Measurements from ENCODE around the gene RIPPLY2.
"Not testable (repeated sequence)": the region's sequence is repeated elsewhere in the genome, so short reads cannot be mapped to it uniquely, and the experiment has no call there.

The RIPPLY2 gene, protein sequence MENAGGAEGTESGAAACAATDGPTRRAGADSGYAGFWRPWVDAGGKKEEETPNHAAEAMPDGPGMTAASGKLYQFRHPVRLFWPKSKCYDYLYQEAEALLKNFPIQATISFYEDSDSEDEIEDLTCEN

DNA sequence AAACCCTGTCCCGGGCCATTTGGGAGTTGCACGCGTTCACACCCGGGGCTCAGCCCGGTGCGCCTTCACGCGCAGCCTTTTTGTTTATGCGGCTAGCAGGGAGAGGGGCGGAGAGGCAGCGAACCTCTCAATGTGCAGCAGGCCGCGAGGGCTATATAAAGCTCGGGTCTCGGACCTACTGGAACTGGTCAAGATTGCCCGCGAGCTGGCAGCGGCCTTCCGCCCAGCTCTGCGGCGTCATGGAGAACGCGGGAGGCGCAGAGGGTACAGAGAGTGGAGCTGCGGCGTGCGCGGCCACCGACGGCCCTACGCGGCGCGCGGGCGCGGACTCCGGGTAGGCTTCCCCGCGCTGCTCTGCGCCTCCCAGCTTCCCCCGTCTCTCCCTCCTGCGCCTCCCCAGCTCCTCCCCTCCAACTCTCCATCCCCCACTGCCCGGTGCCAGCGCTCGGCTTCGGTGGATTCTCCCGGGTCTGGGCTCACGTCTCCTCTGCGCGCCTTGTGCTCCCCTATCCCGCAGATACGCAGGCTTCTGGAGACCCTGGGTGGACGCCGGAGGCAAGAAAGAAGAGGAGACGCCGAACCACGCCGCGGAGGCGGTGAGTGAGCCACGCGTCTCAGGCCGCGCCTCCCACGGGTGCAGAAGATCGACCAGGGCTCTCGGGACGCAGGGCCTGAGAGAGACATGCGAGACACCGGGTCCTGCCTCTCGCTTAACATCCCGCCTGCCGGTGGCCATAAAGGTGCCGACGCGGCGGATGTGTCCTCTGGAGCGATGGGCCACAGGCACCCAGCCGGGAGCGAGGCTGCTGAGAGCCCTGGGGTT lies at the start of gene RIPPLY2:
Gene RIPPLY2 (plus strand): TSS at position 183 of the 823 bp plus-strand sequence. CDS start 57 bp downstream, at position 240.
- DNase-seq, result peak; percentile 68

DNA sequence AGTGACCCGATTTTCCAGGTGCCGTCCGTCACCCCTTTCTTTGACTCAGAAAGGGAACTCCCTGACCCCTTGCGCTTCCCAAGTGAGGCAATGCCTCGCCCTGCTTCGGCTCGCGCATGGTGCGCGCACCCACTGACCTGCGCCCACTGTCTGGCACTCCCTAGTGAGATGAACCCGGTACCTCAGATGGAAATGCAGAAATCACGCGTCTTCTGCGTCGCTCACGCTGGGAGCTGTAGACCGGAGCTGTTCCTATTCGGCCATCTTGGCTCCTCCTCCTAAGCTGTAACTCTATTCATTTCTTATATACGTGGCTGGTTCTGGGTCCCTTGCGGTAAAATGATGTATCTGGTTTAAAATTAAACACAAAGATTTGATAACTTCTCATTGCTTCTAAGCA lies 49.7 kb upstream of the RIPPLY2 start:
- DNase-seq, result not testable (repeated sequence)

DNA sequence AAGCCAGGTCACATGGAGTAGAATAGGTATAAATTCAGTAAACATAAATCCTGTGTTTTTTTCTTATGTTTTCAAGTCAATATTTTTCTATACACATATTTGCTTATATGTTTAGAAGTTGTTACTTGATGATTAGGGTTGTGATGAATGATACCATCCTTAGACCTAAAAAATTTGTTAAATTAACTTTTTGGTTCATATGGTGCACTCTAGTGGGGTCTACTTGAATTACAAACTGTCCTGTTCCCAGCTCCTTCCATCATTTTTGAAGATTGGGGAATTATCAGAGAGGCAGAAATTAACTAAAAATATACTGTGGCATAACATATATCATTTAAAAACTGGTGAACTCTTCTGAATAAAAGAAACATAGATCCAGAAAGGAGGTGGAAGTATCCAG lies 48.3 kb upstream of the RIPPLY2 start:
- no peak for DNase-seq

DNA sequence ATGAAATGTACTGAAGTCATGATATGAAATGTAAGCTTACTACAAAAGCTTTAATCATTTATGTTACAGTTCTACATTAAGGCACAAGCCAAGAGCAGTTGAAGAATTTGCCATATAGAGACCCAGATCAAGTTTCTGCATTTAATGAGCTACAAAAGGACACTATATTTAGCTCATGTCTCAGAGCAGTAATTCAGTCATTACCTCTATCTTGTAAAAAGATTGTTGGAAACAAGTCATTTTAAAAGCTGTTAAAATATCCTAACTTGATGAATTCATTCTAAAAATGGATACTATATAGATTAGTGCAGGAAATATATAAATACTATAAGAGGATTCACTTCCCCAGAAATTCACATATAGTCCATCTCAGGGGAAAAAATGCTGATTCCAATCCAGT lies 45.2 kb upstream of the RIPPLY2 start:
- no peak for DNase-seq

DNA sequence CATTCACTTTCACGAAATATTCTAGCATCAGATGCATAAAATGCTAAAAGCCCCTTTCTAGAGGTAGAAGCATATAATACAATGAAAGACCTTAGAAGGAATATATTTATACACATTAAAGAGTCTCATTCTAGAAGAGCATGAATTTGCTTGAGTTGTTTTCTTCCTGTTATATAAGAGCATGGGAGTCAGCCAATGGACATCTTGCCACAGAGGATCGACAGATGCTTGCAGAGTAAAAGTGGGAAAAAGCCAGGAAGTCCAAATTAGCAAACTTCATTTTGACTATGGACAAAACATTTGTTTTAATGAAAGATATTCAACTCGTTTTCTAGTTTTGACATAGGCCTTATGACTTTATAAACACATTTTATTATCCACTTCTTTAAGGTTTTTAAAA lies 44.2 kb upstream of the RIPPLY2 start:
- DNase-seq, result no peak

DNA sequence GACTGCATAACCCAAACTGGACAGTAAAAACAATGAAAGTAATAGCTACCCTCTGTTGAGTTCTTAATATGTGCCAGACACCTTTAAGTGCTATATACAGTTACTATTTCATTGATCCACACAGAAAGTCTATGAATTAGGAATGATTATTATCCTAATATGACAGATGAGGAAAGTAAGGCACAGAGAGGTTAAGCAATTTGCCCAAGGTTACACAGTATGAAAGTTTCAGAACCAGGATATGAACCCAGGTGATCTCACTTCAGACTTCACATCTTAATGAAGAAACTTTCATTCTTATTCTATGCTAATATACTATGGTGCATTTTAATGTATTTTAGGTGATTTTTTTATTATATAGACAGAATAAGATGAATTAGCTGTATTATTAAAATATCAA lies 40.6 kb upstream of the RIPPLY2 start:
- DNase-seq, result no peak

DNA sequence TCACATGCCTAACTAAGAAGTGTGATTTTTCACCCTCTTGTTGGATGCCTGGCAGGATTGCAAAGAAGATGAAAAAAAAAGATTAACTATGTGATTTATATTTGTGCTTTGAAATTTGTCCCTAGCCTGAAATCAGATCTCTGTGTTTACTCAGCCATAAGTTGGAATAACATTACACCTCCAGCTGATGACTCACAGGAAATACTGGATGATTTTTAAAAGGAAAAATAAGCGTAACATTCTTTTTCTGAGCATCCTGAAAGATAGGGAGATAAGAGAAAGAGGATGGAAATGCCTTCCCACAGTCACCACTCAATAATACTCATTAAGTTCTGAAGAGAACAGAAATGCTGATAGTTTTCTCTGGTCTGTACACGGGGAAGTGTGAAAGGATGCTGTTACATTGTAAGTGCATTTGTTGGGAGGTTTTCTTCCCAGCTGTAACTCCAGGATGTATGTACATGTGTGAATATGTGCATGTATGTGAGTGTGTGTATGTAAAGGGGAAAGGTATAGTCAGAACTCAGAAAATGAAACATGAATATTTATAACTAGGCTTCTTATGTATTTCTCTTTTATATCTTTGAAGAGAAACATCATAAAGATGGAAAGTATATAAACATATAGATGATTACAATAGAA lies 37.4 kb upstream of the RIPPLY2 start:
- no peak for DNase-seq

DNA sequence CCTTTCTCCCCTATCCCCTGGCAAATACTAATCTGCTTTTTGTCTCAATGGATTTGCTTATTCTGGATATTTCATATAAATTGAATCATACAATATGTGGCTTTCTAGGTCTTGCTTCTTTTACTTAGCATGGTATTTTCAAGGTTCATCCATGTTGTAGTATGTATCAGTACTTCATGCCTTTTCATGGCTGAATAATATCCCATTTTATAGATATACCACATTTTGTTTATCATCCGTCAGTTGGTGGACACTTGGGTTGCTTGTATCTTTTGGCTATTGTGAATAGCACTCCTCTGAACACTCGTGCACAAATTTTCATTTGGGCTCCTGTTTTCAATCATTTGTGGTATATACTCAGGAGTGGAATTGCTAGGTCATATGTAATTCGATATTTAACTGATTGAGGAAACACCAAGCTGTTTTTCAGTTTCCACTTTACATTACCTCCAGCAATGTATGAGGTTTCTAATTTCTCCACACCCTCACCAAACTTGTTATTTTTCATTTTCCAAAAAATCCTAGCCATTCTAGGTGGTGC lies 30.5 kb upstream of the RIPPLY2 start:
- DNase-seq, result no peak

DNA sequence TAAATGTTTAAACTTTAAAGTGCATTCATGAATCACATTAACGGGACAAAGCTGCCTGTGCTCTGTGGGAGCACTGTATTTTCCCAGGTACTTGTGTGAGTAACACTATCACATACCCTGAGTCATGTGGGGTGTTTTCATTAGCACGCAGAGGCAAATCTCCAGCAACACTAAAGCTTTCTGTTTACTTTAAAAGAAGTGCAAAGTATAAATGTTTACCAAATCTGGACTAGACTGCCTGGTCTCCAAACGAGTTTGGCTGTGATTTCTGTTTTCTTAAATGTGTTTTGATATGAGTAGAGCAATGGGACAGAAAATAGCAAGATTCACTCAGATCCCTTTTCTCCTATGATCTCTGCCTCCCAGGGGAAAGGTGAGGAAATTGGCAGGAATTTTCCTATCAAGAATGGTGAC lies 28.8 kb upstream of the RIPPLY2 start:
- DNase-seq, result no peak

DNA sequence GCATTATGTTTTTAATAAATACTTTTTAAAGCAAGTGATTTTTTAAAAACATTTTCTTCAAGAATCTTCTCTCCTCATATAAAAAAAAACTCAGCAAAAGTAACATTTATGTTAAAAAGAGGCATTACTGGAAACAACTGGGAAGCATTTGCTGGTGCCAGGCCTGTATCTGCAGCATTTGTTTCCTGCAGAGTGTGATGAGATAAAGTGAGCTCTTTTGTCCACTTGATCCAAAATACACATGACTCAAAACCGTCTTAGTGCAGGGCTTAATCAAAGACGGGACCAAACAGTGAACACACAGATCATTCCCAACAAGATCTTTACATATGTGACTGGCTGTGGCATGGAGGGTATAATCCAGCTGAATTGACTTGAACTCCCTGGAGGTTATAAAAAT lies 28.3 kb upstream of the RIPPLY2 start:
- no peak for DNase-seq

DNA sequence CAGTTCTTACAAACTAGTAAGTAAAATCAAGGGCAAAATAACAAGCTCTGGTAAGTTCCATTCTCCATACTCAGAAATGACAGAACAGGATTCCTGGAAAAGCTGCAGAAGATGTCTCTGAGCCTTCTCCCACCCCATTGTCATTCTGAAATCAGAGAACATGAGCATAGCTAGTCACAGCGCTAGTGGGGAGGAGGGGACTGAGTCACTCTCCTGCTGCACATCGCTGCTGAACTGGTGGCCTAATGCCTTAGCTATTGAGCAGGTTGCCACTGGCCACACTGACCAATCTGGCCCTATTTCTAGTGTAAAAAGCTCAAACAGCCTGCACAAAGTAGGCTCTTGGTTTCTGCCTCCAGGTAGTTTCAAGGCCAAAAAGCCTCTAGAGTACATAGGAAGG lies 26.1 kb upstream of the RIPPLY2 start:
- peak; percentile 63 for DNase-seq

DNA sequence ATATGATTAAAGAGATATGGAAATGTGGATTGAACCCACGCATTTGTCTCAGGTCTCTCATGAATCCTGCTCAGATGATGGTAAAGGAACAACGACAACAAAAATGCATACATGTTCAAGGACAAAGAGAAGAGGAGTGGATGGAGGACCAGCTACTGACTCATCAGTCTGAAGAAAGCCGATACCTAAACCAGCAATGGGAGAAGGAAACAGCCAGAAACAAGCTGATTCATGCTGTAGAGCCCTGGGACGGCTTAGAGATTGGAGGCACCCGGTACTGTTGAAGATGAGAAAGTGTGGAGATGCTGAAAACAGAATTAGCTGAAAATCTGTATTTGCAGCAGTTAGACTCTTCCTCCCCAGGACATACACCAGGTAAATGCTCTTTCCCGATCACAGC lies 14.4 kb upstream of the RIPPLY2 start:
- DNase-seq, result no peak

DNA sequence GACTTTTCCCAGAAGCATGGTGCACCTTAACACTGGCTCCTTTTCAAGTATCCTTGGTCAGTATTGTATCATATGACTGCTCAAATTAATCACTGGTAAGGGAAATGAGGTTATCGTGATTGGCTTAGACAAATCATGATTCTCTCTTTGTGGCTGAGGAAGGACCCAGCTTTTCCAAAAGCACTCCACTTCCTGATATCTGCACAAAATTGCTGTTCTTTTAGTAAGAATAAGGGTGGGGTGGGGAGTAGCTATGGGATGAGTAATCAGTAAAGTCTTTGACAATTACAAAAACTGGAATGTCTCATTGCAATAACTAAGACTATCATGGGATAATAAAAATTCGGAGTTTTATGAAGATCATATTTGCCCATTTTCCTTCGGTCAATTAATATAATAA lies 9.0 kb upstream of the RIPPLY2 start:
- no peak for DNase-seq

DNA sequence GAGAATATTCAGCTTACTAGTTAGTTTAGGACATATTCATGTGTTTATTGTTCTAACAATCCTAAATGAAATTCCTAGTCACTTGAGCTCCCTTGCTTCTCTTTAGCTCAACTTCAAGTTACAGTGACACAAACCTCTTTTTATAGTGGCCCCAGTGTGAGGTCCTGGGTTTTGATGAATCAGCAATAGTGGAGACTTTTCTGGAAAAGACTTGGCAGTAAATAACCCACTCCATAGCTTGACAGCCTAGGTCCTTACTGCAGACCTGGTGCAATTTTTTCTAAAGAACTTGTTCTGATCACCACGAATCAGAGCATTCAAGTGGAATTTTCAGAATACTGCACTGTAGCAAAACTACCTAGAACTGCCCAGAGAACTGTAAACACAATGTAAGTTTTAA lies 6.9 kb upstream of the RIPPLY2 start:
- DNase-seq, result no peak

DNA sequence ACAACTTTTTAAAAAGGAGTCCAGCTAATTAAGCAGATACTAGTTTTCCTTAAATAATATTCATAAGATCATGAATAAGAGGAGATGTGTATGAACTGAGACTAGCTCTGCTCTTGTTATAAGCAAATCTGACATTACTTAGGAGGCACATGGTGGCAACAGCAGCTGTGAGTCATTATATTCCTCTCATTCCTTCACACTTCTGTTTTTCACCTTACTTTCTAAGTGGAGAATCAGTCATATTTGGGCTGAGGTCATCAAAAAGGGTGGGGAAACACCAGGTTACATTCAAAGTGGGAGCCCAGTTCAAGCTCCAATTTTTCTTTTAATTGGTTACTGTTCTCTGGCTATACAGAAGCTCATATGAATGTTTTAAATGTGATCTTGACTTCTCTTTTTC lies 6.0 kb upstream of the RIPPLY2 start:
- DNase-seq, result no peak

DNA sequence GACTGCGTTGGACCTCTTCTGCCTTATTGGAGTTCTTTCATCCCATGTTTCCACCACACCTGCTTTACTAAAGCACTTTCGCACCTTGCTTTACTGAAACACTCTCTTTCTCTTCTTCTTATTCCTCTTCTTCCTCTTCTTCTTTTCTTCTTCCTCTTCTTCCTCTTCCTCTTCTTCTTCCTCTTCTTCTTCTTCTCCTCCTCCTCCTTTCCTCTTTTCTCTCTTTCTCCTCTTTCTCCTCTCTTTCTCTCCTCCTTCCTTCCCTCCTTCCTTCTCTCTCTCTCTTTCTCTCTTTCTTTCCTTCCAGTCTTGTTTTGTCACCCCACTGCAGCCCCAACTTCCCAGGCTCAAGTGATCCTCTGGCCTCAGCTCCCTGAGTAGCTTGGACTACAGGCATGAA lies 4.0 kb upstream of the RIPPLY2 start:
- DNase-seq, result no peak

DNA sequence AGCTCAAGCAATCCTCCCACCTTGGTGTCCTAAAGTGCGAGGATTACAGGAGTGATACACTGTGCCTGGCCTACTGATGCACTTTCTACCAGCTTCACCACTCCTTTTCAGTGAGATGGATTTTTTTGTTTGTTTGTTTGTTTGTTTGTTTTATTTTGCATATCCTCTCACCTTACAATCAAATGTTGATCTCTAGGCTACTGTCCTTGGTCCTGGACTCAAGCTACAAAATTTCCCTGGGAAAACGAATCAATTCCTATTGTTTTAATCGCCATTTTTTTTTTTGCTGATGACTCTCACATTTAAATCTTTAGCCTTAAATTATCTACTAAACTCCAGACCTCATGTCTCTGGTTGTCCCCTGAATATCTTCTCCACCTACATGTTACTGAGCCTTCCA lies 3.5 kb upstream of the RIPPLY2 start:
- no peak for DNase-seq

DNA sequence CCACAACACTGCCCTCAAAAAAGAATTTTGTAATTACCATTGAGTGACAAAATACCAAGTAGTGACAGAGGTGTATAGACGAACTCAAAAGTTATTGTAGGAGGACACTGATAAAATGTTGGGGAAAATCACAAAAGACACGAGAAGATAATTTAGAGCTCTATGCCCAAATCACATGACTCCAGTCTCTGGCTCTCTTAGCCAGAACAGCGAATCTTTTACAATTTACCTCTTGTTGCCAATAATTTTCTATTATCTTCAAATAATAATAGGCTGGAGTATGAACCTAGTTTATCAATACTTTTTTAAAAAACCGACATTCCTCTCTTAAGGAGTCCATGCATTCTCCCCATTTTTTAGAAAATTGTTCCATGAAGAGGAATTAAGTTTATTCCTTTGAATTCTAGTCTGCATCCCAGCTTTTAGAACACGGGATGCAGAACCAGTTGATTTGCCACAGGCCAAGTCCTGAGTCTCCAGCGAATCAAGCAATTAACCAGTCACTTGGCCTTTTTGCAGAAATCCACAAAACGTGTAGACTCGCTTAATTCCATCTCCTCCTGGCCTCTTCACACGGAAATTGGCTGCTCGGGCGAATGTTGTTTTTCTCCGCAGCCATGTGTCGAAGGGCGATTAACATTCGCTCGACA lies 507 bp upstream of the RIPPLY2 start:
- DNase-seq, result no peak

DNA sequence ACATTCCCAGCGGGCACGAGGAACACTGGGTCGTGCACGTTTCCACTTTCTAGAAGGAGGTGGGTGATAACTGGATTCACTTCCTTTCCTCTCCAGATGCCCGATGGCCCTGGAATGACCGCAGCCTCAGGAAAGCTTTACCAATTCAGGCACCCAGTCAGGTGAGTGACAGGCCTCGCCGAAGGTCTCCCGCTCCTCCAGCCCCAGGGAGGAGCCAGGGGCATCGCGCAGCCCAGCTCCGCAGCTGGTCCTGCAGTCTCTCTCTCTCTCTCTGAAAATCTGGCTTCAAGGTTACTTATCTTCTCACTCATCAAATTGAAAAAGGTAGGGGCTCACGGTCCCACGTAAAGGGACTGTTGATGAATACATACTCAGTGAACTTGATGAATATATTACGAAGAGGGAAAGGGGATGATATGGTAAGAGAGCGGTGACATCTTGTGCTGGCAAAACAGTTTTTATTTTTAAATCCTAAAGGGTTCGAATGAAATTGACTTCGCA lies 891 bp downstream of the RIPPLY2 start:
- DNase-seq, result no peak

DNA sequence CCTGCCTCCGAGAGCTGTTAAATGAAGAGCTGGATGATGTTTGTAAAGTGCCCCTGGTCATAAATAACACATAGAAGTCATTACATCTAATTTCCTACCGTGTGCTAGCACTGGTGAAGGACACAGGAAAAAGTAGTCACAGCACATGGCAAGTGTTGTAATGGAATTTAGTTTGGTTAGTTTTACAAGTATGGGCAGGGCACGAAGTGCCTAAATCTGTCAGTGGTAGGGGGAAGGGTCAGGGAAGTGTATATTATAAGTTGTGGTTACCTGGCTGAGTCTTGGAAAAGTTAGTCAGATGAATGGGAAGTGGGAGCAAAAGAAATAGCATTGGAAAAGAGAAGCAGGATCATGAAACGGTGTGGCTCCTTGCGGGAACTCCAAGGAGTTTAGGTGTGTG lies 1.6 kb downstream of the RIPPLY2 start:
- DNase-seq, result no peak

DNA sequence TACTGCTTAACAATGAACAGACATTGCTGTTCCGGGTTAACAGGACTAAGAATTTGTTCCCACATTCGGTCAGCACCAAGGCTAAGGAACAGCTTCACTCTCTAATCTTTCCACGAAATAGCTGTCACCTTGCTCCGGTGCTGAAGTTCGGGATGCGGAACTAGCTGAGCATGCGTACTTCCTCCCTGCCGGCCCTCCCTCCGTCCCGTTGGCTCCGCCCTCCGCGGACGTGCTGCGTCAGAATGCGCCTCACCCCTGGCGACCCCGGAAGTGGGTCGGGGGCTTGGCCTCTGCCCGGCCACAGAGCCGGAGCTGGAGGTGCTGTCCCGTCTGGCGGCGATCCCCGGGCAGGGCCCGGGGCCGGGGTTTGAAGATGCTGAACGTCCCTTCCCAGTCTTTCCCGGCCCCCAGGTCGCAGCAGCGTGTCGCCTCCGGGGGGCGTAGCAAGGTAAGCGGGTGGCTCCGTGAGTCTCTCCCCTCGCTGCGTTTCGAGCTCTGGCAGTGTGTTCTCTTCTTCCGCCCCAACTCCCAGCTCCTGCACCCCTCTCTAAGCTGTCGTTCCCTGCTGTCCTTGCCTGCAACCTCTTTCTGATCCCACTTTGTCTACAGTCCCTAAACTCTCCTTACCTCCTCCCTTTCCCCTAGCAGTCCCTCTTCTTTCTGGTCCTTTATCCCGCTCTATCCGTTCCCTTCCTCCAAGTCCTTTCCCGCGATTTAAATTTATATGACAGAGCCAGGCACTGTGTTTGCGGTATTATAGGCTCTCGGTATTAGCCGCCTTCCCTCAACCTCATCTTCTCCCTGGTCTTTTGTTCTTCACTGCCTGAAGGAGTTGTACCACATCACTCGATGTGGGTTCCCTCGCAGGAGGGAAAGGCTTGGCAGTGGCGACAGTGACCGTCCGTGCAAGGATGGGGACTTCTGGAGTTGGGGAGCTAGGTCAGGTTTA lies 6.5 kb downstream of the RIPPLY2 start, which contains the start of gene CYB5R4:
Gene CYB5R4 (plus strand): TSS at position 280 of the 949 bp plus-strand sequence. CDS start 94 bp downstream, at position 374.
- DNase-seq, result peak; percentile 98

DNA sequence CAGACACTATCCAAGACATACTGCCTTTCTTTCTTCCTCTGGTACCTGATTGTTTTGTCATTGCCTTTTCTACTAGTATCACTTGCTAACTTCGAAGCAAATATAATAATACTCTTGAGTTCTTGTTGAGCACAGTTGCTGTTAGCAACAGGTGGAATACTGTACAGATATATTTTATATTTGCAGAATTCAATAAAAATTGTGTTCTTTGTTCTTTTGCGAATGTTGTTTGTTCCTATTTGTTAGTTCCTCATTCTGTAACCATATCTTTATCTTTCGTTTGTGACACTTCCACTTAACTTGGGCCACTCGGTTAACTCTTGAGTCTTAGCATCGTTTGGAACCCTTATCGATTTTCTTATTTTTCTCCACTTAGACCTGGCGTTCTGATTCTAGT lies 7.2 kb downstream of the RIPPLY2 start:
- DNase-seq, result no peak

Measured in islet precursor cell (in vitro differentiated cells).